Astrocyte of the cerebellum (primary cell): ENCODE data around the gene MPPED1.

Experiments
- DNase-seq: peaks from one replicate; pipeline ENCODE4 v3.0.0-alpha.2; 2011; ENCODE audit warnings: low read depth
- H3K4me3 ChIP-seq: 2 replicates; pipeline ENCODE4 v1.5.1; 2011; ENCODE audit warnings: mild to moderate bottlenecking, low read depth, low read length, moderate library complexity
- CTCF ChIP-seq: IDR thresholded peaks from 2 replicates; pipeline ENCODE4 v1.5.1; 2012; ENCODE audit warnings: low read length, low read depth, moderate library complexity, mild to moderate bottlenecking; ENCODE audit errors: missing control alignments
- in situ Hi-C: cut with HindIII; loops from 2 replicates; pipeline ENCODE4 v1.10.0; 2017; ENCODE audit warnings: low sequenced_read_pairs

MPPED1 gene

GRCh38 chr22:43387815-43388214 is 24.0 kb upstream of the MPPED1 start:
- H3K4me3 ChIP-seq: no peak overlapping the region
- no peak for TF ChIP-seq CTCF
- in situ Hi-C loops: no loop called here
- DNase-seq: no peak

GRCh38 chr22:43388420-43388851 is 23.4 kb upstream of the MPPED1 start:
- TF ChIP-seq CTCF: peak; percentile 95
- no peak overlapping the region for H3K4me3 ChIP-seq
- in situ Hi-C loops: no loop called here
- DNase-seq: no peak

GRCh38 chr22:43389227-43389836 is 22.5 kb upstream of the MPPED1 start:
- H3K4me3 ChIP-seq: no peak overlapping the region
- DNase-seq: no peak
- in situ Hi-C loops: no loop called here
- TF ChIP-seq CTCF: no peak

- H3K4me3 ChIP-seq: no peak overlapping the region
- TF ChIP-seq CTCF: no peak
- in situ Hi-C loops: no loop called here
- DNase-seq: no peak
Observed at GRCh38 chr22:43390166-43390565, 21.6 kb upstream of the MPPED1 start.

GRCh38 chr22:43390872-43391271 is 20.9 kb upstream of the MPPED1 start:
- no peak for DNase-seq
- TF ChIP-seq CTCF: no peak
- H3K4me3 ChIP-seq: no peak overlapping the region
- in situ Hi-C loops: no loop called here

GRCh38 chr22:43391306-43391705 is 20.5 kb upstream of the MPPED1 start:
- no peak for TF ChIP-seq CTCF
- DNase-seq: no peak
- H3K4me3 ChIP-seq: no peak overlapping the region
- in situ Hi-C loops: no loop called here
